Activated naive CD4-positive, alpha-beta T cell treated with anti-CD3 and anti-CD28 coated beads, Interleukin-2, amount 10 ng/mL, durations not matched to agents 7 days and 5 days (primary cell): ENCODE results near the gene ZYG11B.
"Not testable (repeated sequence)": the region's sequence is repeated elsewhere in the genome, so short reads cannot be mapped to it uniquely, and the experiment has no call there.

Experiments used
- CTCF ChIA-PET: fragments of 350-600 bp; sonication (Branson Sonifier 250); formaldehyde crosslinking; loops from one replicate; lab custom pipeline; 2021; ENCODE audit warnings: antibody characterized with exemption; lab: Charles Lee
- DNase-seq: peaks from one replicate; pipeline ENCODE4 v3.0.0-alpha.2; 2020
- H3K27ac Mint-ChIP-seq: one replicate; pipeline ENCODE4 v1.8.0; 2021; ENCODE audit warnings: mild to moderate bottlenecking, moderate library complexity, mixed read lengths
- H3K27me3 Mint-ChIP-seq: one replicate; pipeline ENCODE4 v1.8.0; 2021; ENCODE audit warnings: mild to moderate bottlenecking, mixed read lengths
- H3K36me3 Mint-ChIP-seq: one replicate; pipeline ENCODE4 v1.8.0; 2021; ENCODE audit warnings: mixed read lengths
- H3K4me1 Mint-ChIP-seq: one replicate; pipeline ENCODE4 v1.8.0; 2021; ENCODE audit warnings: mixed read lengths
- H3K4me3 Mint-ChIP-seq: one replicate; pipeline ENCODE4 v1.8.0; 2021; ENCODE audit warnings: mild to moderate bottlenecking, moderate library complexity, mixed read lengths
- H3K9me3 Mint-ChIP-seq: one replicate; pipeline ENCODE4 v1.8.0; 2021; ENCODE audit warnings: mixed read lengths

ZYG11B gene

DNA sequence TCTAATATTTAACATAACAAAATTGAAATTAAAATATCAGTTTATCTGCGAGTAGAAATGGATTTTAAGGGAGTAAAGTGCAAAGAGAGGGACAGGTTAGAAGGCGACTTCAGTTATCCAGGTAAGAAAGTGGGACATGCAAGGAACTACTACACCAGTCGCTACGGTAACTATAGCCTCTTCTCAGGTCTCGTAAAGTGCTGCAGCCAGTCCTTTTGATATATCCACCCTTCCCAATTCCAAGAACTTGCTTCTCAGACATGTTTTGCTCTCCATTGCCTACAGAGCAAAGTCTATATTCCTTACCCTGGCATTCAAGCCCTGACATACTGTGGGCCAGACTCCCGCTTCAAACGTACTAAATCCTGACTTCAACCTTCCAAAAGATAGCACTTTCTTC, 30.6 kb upstream of the ZYG11B start:
- Mint-ChIP-seq H3K36me3 (peaks cover 24% of the 10 kb centered on the region), H3K9me3 (no peaks in the 10 kb centered on the region), H3K27ac (no peak overlapping the region), H3K4me1 (peaks cover 27% of the 10 kb centered on the region), H3K4me3 (no peak overlapping the region), H3K27me3 (peaks cover 9% of the 10 kb centered on the region)
- CTCF ChIA-PET = no interaction called here
- no peak for DNase-seq

DNA sequence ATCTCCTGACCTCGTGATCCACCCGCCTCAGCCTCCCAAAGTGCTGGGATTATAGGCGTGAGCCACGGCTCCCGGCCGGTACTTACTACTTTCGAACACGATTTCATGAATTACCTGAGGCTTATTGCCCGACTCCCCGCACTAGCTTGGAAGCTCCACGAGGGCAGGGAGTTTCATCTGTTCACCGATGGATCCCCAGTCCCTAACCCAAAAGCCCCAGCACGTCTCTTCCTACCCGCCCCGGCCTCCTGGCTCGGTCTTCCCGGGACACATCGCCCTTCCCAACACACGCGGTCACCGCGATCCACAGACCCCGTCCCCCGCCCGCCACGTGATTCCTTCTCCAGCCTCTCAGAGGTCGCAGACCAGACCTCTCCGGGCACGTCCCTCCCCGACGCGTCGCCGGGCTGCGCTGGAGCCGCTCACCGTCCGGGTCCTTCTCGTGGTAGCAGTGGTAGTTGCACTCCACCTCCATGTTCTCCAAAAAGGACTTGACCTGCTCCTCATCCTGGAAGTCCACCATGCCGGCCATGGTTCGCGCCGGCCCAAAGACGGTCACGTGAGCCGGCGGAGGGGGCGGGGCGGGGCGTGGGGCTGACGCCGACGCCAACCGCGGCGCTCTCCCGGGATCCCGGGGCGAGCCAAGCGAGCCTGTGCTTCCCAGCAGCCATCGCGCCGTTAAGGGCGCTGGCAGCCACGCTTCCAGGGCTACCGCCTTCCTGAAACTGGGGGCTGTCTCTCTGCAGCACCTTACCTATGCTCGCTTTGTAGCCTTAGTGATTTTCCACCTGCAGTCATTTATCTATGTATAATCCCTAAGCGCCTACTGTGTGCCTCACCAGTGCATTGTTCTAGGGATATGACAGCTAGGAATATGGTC, 28.2 kb upstream of the ZYG11B start, which contains the start of gene COA7:
TSS of gene COA7 (minus strand) at position 553 of the 880 bp plus-strand sequence. CDS start at position 532, 21 bp downstream.
- H3K36me3 Mint-ChIP-seq = peaks cover 10% of the 10 kb centered on the region
- peaks cover 38% of the 10 kb centered on the region for H3K4me1 Mint-ChIP-seq
- DNase-seq = peak; percentile 77
- no peaks in the 10 kb centered on the region for H3K9me3 Mint-ChIP-seq
- CTCF ChIA-PET = interaction anchor here (1.0 kb wide), 1 partner anchor 485 kb away, joined by 4 read pairs; no protein-coding TSS in a partner anchor
- H3K27me3 Mint-ChIP-seq = peaks cover 11% of the 10 kb centered on the region
- peak within 1 kb of the TSS; percentile 90 for H3K4me3 Mint-ChIP-seq
- H3K27ac Mint-ChIP-seq = peak within 1 kb of the TSS; percentile 87

GRCh38 chr1:52702886-52703787, 23.1 kb upstream of the ZYG11B start:
- Mint-ChIP-seq H3K27me3 (peaks cover 30% of the 10 kb centered on the region), H3K4me3 (peak overlapping the region; percentile 72), H3K9me3 (no peaks in the 10 kb centered on the region), H3K4me1 (peaks cover 33% of the 10 kb centered on the region), H3K36me3 (no peaks in the 10 kb centered on the region), H3K27ac (peak overlapping the region; percentile 90)
- DNase-seq = peak; percentile 88
- CTCF ChIA-PET = interaction anchor here (0.6 to 1.3 kb wide), 4 partner anchors 45 to 490 kb away, joined by 3 to 4 read pairs (median 4); no protein-coding TSS in a partner anchor

GRCh38 chr1:52706136-52706670, 20.1 kb upstream of the ZYG11B start:
- Mint-ChIP-seq H3K27me3 (peaks cover 26% of the 10 kb centered on the region), H3K36me3 (no peaks in the 10 kb centered on the region), H3K4me3 (no peak overlapping the region), H3K27ac (no peak overlapping the region), H3K4me1 (peaks cover 24% of the 10 kb centered on the region), H3K9me3 (no peaks in the 10 kb centered on the region)
- CTCF ChIA-PET = interaction anchor here (1.0 kb wide), 1 partner anchor 120 kb away, joined by 3 read pairs; no protein-coding TSS in a partner anchor
- no peak for DNase-seq

GRCh38 chr1:52706941-52707926, 19.0 kb upstream of the ZYG11B start:
- H3K4me3 Mint-ChIP-seq = no peak overlapping the region
- H3K4me1 Mint-ChIP-seq = peaks cover 22% of the 10 kb centered on the region
- H3K27me3 Mint-ChIP-seq = peaks cover 31% of the 10 kb centered on the region
- DNase-seq = no peak
- CTCF ChIA-PET = interaction anchor here (1.0 kb wide), 1 partner anchor 119 kb away, joined by 3 read pairs; no protein-coding TSS in a partner anchor
- H3K36me3 Mint-ChIP-seq = no peaks in the 10 kb centered on the region
- H3K9me3 Mint-ChIP-seq = no peaks in the 10 kb centered on the region
- H3K27ac Mint-ChIP-seq = no peak overlapping the region

DNA sequence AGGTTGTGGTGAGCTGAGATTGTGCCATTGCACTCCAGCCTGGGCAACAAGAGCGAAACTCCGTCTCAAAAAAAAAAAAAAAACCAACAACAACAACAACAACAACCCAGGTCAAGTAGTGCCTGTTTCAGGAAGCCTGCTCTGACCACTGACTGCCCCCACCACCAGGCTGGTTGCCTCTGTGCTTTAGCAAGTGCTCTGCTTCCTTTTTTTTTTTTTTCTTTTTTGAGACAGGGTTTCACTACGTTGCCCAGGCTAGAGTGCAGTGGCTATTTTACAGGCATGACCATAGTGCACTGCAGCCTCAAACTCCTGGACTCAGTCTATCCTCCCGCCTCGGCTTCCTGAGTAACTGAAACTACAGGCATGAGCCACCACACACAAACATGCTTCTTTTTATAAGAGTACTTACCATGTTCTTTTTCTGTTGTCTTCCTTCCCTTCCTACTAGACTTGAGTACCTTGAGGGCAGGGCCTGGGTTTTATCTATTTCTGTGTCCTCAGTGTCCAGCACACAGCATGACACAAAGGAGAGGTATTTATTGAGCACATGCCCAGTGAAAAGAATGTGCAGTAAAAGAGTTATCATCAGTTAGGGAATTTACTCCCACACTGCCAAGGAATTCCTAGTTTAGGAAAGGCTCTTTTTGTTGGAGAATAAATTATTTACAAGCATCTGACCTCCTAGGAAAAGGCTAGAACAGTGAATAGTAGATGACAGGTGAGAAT, 18.2 kb upstream of the ZYG11B start:
- H3K4me3 Mint-ChIP-seq = no peak overlapping the region
- CTCF ChIA-PET = no interaction called here
- H3K36me3 Mint-ChIP-seq = no peaks in the 10 kb centered on the region
- H3K9me3 Mint-ChIP-seq = no peaks in the 10 kb centered on the region
- peaks cover 33% of the 10 kb centered on the region for H3K27me3 Mint-ChIP-seq
- H3K27ac Mint-ChIP-seq = no peak overlapping the region
- no peak for DNase-seq
- peaks cover 17% of the 10 kb centered on the region for H3K4me1 Mint-ChIP-seq

DNA sequence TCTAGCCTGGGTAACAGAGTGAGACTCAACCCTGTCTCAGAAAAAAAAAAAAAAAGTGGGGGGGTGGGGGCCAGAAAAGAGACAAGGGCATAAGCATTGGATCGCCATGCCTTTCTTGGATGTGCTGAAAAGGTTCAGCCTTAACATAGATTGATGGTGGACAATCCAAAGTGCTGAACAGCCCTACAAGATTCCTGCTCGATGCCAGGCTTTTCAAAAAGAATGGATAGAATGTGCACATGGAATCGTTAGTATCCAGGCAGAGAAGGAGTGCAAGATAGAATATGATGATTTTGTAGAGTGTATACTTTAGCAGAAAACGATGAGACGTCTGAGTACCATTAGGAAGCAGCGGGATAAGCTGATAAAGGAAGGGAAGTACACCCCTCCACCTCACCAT, 17.2 kb upstream of the ZYG11B start:
- DNase-seq = no peak
- H3K9me3 Mint-ChIP-seq = no peaks in the 10 kb centered on the region

DNA sequence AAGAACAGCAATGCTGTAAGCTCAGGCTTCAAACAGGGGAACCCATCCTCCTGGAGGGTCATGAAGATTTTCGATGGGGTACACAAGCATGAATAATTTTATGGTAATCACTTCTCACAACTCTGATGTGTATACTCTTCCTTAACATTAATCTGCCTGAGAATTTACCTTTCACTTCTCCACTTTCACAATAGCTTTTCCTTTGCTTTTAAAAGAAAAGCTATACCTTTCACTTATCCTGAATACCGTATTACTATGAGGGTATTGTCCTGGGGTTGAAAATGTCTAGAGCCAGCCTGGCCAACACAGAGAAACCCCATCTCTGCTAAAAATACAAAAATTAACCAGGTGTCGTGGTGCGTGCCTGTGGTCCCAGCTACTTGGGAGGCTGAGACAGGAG, 12.7 kb upstream of the ZYG11B start:
- CTCF ChIA-PET = interaction anchor here (1.2 kb wide), 1 partner anchor 12 kb away, joined by 4 read pairs; no protein-coding TSS in a partner anchor
- Mint-ChIP-seq H3K9me3 (no peaks in the 10 kb centered on the region), H3K4me1 (peaks cover 11% of the 10 kb centered on the region), H3K27ac (no peak overlapping the region), H3K27me3 (peaks cover 17% of the 10 kb centered on the region), H3K4me3 (no peak overlapping the region), H3K36me3 (no peaks in the 10 kb centered on the region)
- DNase-seq = no peak

More for the DNA sequence above, 17.2 kb upstream of the ZYG11B start:
- no peak overlapping the region for H3K27ac Mint-ChIP-seq
- no peak overlapping the region for H3K4me3 Mint-ChIP-seq
- no peaks in the 10 kb centered on the region for H3K36me3 Mint-ChIP-seq
- peaks cover 30% of the 10 kb centered on the region for H3K27me3 Mint-ChIP-seq
- CTCF ChIA-PET = no interaction called here
- peaks cover 10% of the 10 kb centered on the region for H3K4me1 Mint-ChIP-seq

GRCh38 chr1:52715296-52715695, 11.0 kb upstream of the ZYG11B start:
- CTCF ChIA-PET, H3K4me3 Mint-ChIP-seq, H3K36me3 Mint-ChIP-seq, H3K27ac Mint-ChIP-seq, H3K9me3 Mint-ChIP-seq, DNase-seq: not testable (repeated sequence)
- H3K27me3 Mint-ChIP-seq = peaks cover 11% of the 10 kb centered on the region
- peaks cover 11% of the 10 kb centered on the region for H3K4me1 Mint-ChIP-seq

DNA sequence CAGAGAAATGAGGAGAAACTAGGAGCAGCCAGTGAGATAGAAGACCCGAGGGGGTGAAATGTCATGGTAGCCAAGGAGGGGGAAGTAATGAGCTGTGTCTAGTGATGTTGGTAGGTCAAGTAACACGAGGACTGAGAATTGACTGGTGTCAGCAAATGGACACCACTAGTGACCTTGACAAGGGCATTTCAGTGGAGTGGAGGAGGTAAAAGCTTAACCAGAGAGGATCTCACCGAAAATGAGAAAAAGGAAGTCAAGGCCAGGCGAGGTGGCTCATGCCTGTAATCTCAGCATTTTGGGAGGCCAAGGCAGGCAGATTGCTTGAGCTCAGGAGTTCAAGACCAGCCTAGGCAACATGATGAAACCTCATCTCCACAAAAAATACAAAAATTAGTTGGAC, 3.0 kb upstream of the ZYG11B start:
- Mint-ChIP-seq H3K4me3 (no peak overlapping the region), H3K27ac (no peak overlapping the region)
- CTCF ChIA-PET = interaction anchor here (1.6 kb wide), 1 partner anchor 10 kb away, joined by 3 read pairs; no protein-coding TSS in a partner anchor

GRCh38 chr1:52725903-52726264, 369 bp upstream of the ZYG11B start:
- H3K27ac Mint-ChIP-seq = peak overlapping the region; percentile 11
- CTCF ChIA-PET = interaction anchor here (1.3 kb wide), 1 partner anchor 100 kb away, joined by 3 read pairs; no protein-coding TSS in a partner anchor
- peaks cover 38% of the 10 kb centered on the region for H3K4me1 Mint-ChIP-seq

More for the DNA sequence above, 3.0 kb upstream of the ZYG11B start:
- peaks cover 16% of the 10 kb centered on the region for H3K27me3 Mint-ChIP-seq
- no peak for DNase-seq
- H3K36me3 Mint-ChIP-seq = peaks cover 2% of the 10 kb centered on the region
- H3K9me3 Mint-ChIP-seq = no peaks in the 10 kb centered on the region
- H3K4me1 Mint-ChIP-seq = peaks cover 32% of the 10 kb centered on the region

GRCh38 chr1:52727114-52727586, 897 bp downstream of the ZYG11B start:
- CTCF ChIA-PET = interaction anchor here (0.6 kb wide), 1 partner anchor 98 kb away, joined by 3 read pairs; no protein-coding TSS in a partner anchor
- no peaks in the 10 kb centered on the region for H3K9me3 Mint-ChIP-seq
- peak overlapping the region; percentile 89 for H3K4me3 Mint-ChIP-seq
- H3K27ac Mint-ChIP-seq = peak overlapping the region; percentile 81
- H3K27me3 Mint-ChIP-seq = peaks cover 16% of the 10 kb centered on the region
- peaks cover 5% of the 10 kb centered on the region for H3K36me3 Mint-ChIP-seq
- DNase-seq = peak; percentile 25
- H3K4me1 Mint-ChIP-seq = peaks cover 39% of the 10 kb centered on the region

More at GRCh38 chr1:52725903-52726264, 369 bp upstream of the ZYG11B start:
- no peak for DNase-seq
- peak overlapping the region; percentile 77 for H3K4me3 Mint-ChIP-seq
- peaks cover 2% of the 10 kb centered on the region for H3K36me3 Mint-ChIP-seq
- H3K9me3 Mint-ChIP-seq = no peaks in the 10 kb centered on the region
- H3K27me3 Mint-ChIP-seq = peaks cover 16% of the 10 kb centered on the region
